Measurements from ENCODE around the gene MANEA. TPM values are rescaled to one million over a fixed set of nuclear protein-coding genes. Genes with fewer than 3 reads are reported as not detected.
"Not testable (repeated sequence)": the region's sequence is repeated elsewhere in the genome, so short reads cannot be mapped to it uniquely, and the experiment has no call there.

MANEA gene
- polyA plus RNA-seq, 3 donors = 2.5 to 8.1 (median 4.8) TPM

DNA sequence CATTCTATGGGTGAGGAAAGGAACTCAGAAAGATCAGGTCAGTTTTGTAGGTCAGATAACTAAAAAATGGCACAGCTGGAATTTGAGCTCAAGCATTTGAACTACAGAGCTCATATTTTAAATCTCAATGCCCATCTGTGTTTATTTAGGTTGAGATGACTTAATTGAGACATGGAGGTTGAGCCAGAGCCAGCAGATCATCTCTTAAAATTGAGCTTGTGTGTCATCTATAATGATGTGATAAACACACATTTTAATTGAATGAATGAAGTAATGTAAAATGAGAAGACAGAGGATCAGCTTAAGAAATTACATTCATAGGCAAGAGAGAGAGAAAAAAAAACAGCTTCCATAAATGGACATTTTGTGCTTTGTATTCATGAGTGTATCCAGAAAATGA lies 3.7 kb downstream of the MANEA start:
- intact Hi-C loops (cut with micrococcal nuclease) = no loop called here
- Mint-ChIP-seq H3K4me1 (peaks cover 21% of the 10 kb centered on the region), H3K27ac (no peak overlapping the region), H3K36me3 (peaks cover 7% of the 10 kb centered on the region in 2 donors), H3K9me3 (peaks cover 10 to 16% (median 13%) of the 10 kb centered on the region in 7 donors), H3K4me3 (no peak overlapping the region), H3K27me3 (ENCODE audit: low read depth in 3 of 3) (peaks cover 0 to 2% (median 0%) of the 10 kb centered on the region in 3 donors)
- Histone ChIP-seq H3K4me1 (ENCODE audit: control insufficient read depth in 1 of 2, insufficient read depth in 2 of 2, low read length in 2 of 2) (peaks cover 8 to 18% of the 10 kb centered on the region in 2 donors), H2AFZ (ENCODE audit: insufficient read depth, low read depth, low read length, poor library complexity, severe bottlenecking) (no peak overlapping the region), H3K79me2 (ENCODE audit: insufficient read depth, low read length) (peaks cover 43% of the 10 kb centered on the region), H3K36me3 (replicated peaks in 1 of 2; ENCODE audit: control insufficient read depth in 1 of 2, insufficient read depth in 2 of 2, low read length in 2 of 2) (no peaks in the 10 kb centered on the region), H3K9me3 (replicated peaks in 1 of 2; ENCODE audit: control insufficient read depth in 1 of 2, insufficient read depth in 1 of 2, low read length in 2 of 2) (peaks cover 11 to 18% of the 10 kb centered on the region in 2 donors), H3K27ac (ENCODE audit: low read depth in 1 of 2, low read length in 2 of 2) (no peak overlapping the region), H4K20me1 (ENCODE audit: insufficient read depth, low read length) (no peaks in the 10 kb centered on the region), H3K9ac (ENCODE audit: insufficient read depth, low read length, poor library complexity, severe bottlenecking) (no peak overlapping the region), H3K27me3 (ENCODE audit: control insufficient read depth in 2 of 2, insufficient read depth in 2 of 2, low read length in 2 of 2) (no peaks in the 10 kb centered on the region), H3K4me3 (replicated peaks in 1 of 3; ENCODE audit: low read depth in 2 of 3, low read length in 3 of 3) (no peak overlapping the region), H3K4me2 (replicated peaks; ENCODE audit: extremely low read depth, low read length, poor library complexity, severe bottlenecking) (no peak overlapping the region)
- no peak for DNase-seq
- TF ChIP-seq, protein P1, sequence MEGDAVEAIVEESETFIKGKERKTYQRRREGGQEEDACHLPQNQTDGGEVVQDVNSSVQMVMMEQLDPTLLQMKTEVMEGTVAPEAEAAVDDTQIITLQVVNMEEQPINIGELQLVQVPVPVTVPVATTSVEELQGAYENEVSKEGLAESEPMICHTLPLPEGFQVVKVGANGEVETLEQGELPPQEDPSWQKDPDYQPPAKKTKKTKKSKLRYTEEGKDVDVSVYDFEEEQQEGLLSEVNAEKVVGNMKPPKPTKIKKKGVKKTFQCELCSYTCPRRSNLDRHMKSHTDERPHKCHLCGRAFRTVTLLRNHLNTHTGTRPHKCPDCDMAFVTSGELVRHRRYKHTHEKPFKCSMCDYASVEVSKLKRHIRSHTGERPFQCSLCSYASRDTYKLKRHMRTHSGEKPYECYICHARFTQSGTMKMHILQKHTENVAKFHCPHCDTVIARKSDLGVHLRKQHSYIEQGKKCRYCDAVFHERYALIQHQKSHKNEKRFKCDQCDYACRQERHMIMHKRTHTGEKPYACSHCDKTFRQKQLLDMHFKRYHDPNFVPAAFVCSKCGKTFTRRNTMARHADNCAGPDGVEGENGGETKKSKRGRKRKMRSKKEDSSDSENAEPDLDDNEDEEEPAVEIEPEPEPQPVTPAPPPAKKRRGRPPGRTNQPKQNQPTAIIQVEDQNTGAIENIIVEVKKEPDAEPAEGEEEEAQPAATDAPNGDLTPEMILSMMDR (IDR thresholded peaks at IDR 0.05) = no peak

DNA sequence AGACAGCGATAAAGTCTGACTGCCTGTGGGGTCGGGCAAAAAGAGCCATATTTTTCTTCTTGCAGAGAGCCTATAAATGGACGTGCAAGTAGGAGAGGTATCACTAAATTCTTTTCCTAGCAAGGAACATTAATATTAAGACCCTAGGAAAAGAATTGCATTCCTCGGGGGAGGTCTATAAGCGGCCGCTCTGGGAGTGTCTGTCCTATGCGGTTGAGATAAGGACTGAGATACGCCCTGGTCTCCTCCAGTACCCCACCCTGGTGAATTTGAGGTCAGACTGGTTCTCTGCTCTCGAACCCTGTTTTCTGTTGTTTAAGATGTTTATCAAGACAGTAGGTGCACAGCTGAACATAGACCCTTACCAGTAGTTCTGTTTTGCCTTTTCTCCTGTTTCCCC lies 6.9 kb downstream of the MANEA start:
- H3K27ac Mint-ChIP-seq; H3K4me3 Mint-ChIP-seq; intact Hi-C loops (cut with micrococcal nuclease); H3K4me2 ChIP-seq (replicated peaks; ENCODE audit: extremely low read depth, low read length, poor library complexity, severe bottlenecking); H3K27me3 ChIP-seq (ENCODE audit: control insufficient read depth in 2 of 2, insufficient read depth in 2 of 2, low read length in 2 of 2); H3K27me3 Mint-ChIP-seq (ENCODE audit: low read depth in 3 of 3); H3K4me1 Mint-ChIP-seq; H4K20me1 ChIP-seq (ENCODE audit: insufficient read depth, low read length); DNase-seq; H3K36me3 ChIP-seq (replicated peaks in 1 of 2; ENCODE audit: control insufficient read depth in 1 of 2, insufficient read depth in 2 of 2, low read length in 2 of 2); H3K27ac ChIP-seq (ENCODE audit: low read depth in 1 of 2, low read length in 2 of 2); H3K4me3 ChIP-seq (replicated peaks in 1 of 3; ENCODE audit: low read depth in 2 of 3, low read length in 3 of 3); H3K9ac ChIP-seq (ENCODE audit: insufficient read depth, low read length, poor library complexity, severe bottlenecking); H3K4me1 ChIP-seq (ENCODE audit: control insufficient read depth in 1 of 2, insufficient read depth in 2 of 2, low read length in 2 of 2); H2AFZ ChIP-seq (ENCODE audit: insufficient read depth, low read depth, low read length, poor library complexity, severe bottlenecking): not testable (repeated sequence)
- peaks cover 9 to 16% of the 10 kb centered on the region in 2 donors for H3K36me3 Mint-ChIP-seq
- H3K79me2 ChIP-seq (ENCODE audit: insufficient read depth, low read length) = peaks cover 34% of the 10 kb centered on the region
- H3K9me3 ChIP-seq (replicated peaks in 1 of 2; ENCODE audit: control insufficient read depth in 1 of 2, insufficient read depth in 1 of 2, low read length in 2 of 2) = peaks cover 11 to 18% of the 10 kb centered on the region in 2 donors
- WGBS (ENCODE audit: insufficient coverage) = 100% methylated on average over 3 of the region's 9 CpGs
- H3K9me3 Mint-ChIP-seq = peaks cover 10 to 16% (median 13%) of the 10 kb centered on the region in 7 donors

Data from CD14-positive monocyte (primary cell).